Astrocyte of the hippocampus (primary cell): ENCODE measurements around the gene DDX39A.
"Not testable (repeated sequence)": the region's sequence is repeated elsewhere in the genome, so short reads cannot be mapped to it uniquely, and the experiment has no call there.

ENCODE experiments used
- DNase-seq: peaks from one replicate; pipeline ENCODE4 v3.0.0; 2011; ENCODE audit warnings: low read depth, low spot score

The DDX39A gene

DNA sequence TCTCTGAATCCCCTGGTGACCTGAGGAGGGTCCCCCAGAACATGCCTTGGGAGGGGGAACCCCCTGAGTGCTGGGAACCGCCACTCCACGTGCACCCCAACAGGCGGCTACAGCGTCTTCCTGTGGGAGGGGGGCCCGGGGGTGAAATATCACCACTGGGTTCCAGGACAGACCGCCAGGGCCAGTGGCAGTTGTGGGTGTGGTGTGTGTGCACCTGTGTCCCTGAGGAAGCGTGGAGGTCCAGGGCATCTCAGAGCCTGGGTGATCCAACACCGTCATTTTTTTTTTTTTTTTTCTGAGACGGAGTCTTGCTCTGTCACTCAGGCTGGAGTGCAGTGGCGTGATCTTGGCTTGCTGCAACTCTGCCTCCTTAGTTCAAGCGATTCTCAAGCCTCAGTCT is 33.6 kb downstream of the DDX39A start:
- no peak for DNase-seq

DNA sequence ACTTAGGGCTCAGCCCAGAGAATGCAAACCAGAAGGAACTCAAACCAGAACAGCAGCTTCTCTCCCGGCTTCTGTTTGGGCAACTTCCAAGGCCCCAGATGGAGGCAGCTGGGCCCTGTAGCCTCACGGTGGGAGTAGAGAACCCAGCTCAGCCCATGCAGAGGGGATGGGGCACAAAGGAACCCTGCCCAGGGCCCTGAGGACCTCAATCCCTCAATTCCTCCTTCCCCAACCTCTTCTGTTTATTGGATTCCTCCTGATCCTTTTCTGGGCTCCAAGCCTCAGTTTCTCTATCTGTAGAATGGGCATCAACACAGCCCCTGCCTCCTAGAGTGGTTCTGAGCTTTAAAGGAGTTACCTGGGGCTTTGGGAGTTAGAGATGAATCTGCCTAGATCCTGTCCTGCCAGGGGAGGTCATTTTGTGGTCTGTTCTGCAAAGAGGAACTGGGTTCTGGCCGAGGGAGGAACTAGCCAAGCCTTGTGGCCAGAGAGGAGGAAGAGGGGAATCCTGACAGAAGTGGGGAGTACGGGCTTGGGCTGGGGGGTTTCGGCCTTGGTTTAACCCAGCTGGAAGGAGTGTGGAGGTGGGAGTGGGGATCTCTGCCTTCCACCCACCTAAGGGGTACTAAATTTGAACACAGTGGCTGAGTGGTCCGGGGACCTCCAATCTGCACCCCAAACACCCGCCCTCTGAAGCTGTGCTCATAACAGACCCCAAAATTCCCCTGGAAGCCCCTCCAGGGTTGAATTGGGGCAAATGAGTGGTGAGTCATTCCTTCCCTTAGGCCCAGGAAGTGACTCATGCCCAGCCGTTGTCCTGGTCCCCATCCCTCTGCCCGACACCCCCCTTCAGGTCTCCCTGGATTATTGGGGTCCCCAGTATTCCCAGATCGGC is 35.2 kb downstream of the DDX39A start:
- DNase-seq = peak; percentile 54

DNA sequence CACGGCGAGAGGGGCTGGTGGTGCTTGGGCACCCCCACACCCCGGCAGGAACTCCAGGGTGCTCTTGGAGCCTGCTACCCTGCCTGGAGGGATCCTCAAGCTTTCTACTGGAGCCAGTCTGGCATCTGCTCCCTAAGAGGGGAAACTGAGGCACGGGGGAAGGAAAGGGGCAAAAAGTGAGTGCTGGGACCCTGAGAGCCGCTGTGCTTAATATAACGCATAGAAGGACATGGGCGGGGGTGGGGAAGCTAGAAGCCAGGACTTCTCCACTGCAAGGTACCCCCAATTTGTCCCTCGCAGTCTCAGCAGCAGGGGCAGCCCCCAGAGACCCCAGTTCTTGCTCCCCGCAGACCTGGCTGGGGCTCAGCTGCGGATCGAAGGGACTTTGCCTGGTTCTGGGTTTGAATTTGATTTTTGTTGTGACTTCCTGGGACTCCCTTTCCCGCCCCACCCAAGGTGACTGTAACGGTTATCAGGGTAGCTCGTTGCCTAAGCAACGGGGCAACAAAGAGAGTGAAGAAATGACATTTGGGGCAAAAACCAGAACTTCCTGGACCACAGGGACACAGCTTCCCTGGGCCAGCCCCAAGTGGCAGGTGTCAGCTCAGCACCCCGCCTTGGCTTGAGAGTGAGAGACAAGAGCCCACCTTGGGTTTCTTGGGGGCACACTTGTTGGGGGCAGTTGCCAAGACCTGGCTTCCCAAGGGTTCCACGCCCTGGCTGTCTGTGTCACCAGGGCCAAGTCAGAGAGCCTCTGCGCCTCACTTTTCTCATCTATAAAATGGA is 37.3 kb downstream of the DDX39A start:
- DNase-seq = peak; percentile 35

DNA sequence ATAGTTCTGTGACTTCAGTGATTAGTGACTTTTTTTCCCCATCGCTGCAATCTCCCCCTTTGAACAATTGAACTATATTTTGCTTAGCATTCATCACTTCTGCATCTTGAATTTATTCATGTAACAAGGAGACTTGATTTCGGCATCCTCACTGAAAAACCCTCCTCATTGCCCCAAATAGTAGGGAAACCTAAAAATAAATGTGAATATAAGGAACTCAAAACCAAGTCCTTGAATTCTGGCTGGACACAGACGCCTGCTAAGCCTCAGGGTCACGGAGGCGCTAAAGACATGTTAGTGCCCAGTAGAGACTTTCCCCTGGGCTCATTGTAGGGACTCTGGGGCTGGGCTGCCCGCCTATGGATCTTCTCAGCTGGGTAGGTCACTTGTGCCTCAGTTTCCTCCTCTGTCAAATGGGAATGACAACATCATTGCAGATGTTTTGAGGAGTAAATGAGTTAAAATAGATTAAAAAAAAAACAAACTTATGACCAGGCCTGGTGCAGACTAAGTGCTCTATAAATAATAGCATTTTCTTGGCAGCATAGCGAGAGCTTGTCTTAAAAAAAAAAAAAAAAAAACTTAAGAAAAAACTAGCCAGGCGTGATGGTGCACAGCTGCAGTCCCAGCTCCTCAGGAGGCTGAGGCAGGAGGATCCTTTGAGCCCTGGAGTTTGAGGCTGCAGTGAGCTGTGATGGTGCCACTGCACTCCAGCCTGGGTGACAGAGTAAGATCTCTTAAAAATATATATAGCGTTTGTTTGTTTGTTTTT is 39.7 kb downstream of the DDX39A start:
- no peak for DNase-seq

DNA sequence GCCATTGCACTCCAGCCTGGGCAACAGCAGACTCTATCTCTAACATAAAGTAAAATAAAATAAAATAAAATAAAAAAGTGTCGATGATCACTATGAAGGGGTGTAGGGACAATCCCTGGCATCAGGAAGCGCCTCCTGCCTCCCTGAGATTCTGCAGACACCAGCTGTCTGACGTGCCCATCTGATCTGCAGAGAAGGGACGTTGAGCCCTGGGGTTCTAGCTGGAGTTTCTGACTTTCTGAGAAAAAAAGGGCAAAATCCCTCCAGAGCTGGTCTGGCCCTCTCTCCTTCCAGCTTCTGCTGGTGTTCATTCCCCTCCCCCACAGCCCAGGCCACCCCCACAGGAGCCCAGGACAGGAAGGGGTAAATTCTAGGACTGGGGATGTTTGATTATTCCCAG is 40.3 kb downstream of the DDX39A start:
- DNase-seq = no peak

DNA sequence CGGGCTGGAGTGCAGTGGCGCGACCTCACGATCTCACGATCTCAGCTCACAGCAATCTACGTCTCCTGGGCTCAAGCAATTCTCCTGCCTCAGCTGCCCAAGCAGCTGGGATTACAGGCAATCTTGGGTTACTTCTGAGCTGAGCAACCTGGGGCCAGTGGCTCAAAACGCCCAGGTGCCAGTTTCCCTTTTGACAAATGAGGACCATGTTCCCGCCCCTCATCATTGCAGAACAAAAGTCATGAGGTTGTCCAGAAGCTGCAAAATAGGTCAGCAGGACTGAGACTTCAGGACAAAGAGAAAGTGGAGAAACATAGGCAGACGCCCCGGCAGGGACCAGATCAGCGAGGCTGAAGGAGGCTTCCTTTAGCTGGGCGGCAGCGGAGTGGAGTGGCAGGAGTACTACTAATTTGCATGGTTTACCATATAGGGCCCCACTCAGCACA is 41.2 kb downstream of the DDX39A start:
- DNase-seq = no peak

DNA sequence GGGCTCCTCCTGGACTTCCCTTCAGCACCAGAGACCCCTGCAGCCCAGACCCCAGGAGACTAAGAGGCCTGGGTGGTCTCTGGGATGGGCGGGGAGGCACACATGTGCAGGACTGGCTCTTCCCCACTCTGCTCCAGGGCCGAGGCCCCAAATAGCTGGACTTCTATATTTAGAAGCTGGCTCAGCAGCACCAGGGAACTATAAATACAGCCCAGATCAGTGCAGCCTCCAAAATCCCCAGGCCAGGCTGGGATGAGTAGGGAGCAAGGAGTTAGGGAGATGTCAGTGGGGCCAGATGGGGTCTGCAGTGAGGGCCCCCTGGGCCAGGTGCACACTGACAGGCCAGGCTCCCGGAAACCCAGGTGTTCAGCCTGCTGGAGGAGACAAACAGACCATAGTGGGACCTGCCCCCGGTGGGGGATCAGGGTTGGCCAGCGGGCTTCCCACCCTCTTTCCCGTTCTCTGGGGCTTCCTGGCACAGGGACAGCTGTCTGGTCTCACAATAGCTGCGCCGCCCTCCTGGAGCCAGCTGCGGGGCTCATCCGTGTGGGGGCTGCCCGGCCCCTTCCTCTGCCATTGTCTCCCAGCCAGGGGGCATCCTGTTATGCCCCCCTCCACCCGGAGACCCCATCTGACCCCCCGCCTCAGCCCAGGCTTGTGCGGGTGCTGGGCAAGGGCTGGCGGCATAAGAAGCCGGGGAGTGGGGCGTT is 43.4 kb downstream of the DDX39A start:
- DNase-seq = no peak

DNA sequence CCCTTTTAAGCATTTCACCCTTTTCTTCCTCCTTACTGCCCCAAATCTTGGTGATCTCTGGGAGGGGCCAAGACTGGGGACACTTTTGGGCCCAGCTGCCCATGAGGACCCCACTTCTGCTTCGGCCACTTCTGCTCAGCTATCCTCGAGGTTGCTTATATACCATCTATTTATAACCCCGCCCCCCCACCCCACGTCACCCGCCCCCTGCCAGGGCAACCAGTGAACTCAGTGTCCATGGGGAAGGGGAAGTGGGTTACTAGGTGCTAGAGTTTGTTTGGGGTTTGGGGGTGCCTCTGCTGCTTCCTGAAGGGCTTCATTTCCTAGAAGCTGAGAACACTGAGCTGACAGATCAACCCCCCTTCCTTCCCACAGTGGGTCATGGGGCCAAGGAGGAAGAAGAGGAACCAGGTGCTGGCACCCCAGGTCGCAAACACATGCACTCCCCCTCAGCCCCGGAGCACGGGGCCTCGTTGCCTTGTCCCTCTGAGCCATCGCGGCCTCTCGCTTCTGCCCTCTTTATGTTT is 44.0 kb downstream of the DDX39A start:
- no peak for DNase-seq

DNA sequence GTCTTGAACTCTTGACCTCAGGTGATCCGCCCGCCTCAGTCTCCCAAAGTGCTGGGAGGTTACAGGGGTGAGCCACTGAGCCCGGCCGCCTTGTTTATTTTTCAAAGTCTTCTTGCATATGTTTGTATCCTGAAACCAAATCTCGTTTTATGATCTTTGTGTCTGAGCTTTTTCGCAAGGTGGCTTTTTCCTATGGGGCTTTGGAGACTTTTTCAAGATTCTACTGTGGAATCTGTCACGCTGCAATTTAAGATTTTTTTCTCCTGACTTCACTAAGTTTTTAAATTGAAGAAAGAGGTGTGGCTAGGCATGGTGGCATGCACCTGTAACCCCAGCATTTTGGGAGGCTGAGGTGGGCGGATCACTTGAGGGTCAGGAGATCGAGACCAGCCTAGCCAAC is 44.8 kb downstream of the DDX39A start:
- DNase-seq = not testable (repeated sequence)

DNA sequence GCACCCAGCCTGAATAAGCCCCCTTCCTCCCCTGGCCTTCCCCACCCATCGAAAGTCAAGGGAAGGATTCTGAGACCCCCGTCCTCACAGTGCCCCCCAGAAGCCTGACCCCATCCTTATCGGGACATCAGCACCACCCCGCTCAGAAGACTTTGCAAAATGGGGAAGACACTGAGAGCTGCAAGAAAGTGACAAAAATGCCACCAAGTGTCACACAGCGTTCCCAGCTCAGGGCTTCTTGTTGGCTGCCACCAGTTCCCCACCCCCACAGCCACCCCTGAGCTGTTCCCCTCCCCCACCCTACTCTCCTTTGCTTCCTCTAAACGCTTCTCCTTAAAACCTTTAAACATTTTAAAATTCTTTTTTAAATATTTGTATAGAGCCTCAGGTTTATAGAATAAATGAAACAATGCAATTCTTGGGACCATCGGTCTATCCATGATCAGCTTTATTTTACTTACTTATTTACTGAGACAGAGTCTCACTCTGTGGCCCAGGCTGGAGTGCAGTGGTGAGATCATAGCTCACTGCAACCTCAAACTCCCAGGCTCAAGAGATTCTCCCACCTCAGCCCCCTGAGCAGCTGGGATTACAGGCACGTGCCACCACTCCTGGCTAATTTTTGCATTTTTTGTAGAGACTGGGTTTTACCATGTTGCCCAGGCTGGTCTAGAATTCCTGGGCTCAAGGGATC is 46.6 kb downstream of the DDX39A start:
- not testable (repeated sequence) for DNase-seq

DNA sequence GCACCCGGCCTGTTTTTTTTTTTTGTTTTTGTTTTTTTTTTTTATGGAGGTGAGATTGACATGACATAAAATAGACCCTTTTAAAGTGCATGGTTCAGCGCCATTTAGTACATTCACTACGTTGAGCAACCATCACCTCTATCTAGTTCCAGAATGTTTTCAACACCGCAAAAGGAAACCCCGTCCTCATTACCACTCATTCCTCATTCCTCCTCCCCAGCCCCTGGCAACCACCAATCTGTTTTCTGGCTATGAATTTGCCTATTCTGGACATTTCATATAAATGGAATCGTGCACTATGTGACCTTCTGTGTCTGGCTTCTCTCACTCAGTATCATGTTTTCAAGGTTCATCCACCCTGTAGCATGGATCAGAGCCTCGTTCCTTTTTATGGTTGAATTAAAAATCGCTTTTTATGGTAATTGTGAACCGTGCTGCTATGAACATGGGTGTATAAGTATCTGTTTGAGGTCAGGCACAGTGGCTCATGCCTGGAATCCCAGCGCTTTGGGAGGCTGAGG is 47.8 kb downstream of the DDX39A start:
- DNase-seq = no peak

DNA sequence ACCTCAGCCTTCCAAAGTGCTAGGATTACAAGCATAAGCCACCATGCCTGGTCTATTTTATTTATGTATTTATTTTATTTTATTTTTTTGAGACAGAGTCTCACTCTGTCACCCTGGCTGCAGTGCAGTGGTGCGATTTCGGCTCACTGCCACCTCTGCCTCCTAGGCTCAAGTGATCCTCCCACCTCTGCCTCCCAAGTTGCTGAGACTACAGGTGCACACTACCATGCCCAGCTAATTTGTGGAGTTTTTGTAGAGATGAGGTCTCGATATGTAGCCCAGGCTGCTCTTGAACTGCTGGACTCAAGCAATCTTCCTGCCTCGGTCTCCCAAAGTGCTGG is 48.2 kb downstream of the DDX39A start:
- DNase-seq = no peak

DNA sequence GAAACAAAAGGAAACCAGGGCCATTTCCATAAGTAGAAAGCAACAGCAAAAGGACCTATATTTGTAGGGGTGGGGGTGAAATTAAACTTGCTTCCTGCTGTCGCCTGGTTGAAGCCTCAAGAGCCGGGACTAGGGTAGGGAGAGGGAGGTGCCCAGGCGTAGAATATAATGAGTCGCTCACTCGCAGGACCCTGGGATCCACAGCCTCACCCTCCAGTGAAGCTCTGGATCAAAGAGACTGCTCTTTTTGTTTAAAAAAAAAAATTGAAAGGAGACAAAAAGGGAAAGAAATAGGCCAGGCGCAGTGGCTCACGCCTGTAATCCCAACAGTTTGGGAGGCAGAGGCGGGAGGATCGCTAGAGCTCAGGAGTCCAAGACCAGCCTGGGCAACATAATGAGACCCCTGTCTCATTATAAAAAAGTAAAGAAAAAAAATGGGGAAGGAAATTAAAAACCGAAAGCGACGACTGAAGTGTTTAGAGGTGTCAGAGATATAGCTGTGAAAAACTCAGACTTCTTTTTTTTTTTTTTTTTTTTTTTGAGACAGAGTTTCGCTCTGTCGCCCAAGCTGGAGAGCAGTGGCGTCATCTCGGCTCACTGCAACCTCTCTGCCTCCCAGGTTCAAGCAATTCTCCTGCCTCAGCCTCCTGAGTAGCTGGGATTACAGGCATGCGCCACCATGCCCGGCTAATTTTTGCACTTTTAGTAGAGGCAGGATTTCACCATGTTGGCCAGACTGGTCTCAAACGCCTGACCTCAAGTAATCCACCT is 48.8 kb downstream of the DDX39A start:
- peak; percentile 32 for DNase-seq

DNA sequence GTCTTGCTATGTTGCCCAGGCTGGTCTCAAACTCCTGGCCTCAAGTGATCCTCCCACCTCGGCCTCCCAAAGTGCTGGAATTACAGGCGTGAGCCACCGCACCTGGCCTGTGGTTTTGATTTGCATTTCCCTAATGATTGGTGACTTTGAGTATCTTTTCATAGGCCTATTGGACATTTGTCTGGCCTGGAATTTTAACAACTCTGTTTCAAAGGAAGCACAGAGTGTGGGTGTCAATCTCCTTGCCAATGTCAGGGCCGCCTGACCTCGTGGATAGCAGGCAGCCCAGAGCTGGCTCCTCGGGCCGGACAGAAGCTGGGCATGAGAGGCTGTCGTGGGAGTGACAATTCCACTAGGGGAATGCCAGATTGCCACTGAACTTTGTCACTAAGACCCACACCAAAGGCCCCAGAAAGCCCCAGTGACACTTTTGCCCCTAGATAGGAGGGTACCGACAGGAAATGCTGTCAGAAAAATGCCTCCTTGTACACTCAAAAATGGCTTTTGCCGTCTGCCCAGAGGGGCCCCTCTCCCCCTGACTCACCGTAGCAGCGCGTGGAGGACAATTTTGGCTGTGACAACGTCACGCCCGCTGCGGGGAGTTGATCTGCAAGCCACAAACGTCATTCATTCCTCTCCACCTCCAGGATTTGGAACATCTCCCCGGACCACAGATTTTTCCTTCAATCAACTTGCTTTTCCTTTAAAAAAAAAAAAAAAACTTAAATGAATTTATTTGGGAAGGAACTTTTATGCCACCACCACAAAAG is 49.6 kb downstream of the DDX39A start:
- peak; percentile 75 for DNase-seq

DNA sequence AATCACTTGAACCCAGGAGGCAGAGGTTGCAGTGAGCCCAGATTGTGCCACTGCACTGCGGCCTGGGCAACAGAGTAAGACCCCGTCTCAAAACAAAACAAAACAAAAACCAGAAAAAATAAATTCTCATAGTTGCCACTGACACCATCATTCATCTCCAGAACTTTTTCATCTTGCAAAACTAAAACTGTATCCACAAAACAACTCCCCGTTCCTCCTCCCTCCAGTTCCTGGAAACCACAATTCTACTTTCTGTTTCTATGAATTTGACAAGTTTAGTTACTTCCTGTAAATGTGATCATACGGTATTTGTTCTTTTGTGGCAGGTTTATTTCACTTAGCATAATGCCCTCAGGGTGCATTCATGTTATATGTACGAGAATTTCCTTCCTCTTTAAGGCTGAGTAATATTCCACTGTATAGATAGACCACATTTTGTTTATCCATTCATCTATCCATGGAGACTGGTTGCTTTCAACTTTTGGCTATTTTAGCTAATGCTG is 51.1 kb downstream of the DDX39A start:
- no peak for DNase-seq

DNA sequence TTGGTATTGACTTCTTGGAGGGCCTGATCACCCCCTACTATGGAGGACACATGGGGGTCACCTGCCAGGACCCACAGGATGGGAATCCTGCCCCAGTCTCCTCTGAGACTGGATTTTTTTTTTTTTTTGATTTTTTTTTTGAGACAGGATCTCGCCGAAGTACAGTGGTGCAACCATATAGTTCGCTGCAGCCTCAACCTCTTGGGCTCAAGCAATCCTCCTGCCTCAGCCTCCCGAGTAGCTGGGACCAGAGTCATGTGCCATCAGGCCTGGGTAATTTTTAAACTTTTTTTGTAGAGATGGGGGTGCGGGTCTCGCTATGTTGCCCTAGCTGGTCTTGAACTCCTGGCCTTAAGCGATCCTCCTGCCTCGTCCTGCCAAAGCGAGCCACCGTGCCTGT is 52.1 kb downstream of the DDX39A start:
- no peak for DNase-seq

DNA sequence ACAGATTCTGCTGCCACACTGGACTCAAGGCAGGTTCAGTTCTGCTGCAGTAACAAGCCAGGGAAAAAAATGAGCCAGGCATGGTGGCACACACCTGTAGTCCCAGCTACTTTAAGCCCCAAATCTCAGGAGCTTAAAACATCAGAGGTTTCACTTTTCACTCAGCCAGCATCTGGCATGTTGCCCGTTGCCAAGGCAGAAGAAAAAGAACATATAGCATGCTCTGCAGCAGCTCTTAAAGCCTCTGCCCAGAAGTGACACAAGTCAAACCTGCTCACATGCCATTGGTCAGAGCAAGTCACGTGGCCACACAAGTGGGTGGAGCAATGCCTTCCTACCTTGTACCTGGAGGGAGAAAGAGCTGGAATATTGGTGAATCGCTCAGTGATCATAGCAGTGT is 52.6 kb downstream of the DDX39A start:
- DNase-seq = peak; percentile 69

DNA sequence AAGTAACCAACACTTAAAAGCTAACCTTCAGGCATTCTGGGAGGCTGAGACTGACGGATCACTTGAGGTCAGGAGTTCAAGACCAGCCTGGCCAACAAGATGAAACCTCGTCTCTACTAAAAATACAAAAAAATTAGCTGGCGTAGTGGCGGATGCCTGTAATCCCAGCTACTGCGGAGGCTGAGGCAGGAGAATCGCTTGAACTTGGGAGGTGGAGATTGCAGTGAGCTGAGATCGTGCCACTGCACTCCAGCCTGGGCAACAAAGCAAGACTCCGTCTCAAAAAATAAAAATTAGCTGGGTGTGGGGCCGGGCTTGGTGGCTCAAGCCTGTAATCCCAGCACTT is 55.1 kb downstream of the DDX39A start:
- not testable (repeated sequence) for DNase-seq
